Heart left ventricle (tissue), 13 donors: Measurements from ENCODE around the gene MT1H.

Source experiments
- CTCF ChIP-seq, 12 donors: fragments of 200-600 bp; sonication (generic) in 4 of 12; IDR thresholded peaks; one replicate each; pipeline versions ENCODE4 v1.5.0 to v1.8.0; 2018 to 2022; ENCODE audit warnings: antibody characterized with exemption in 12 of 12, mild to moderate bottlenecking in 5 of 12
- POLR2A ChIP-seq, 2 donors: fragments of 450-650 bp; IDR thresholded peaks; one replicate each; pipeline ENCODE4 v1.6.1; 2017; ENCODE audit warnings: antibody characterized with exemption in 2 of 2, mild to moderate bottlenecking in 2 of 2, moderate library complexity in 2 of 2
- donor health status: ischemic (EF 13 %, LVEDD 7.1; RV severe dilation, severe dysfunction).
- donor health status: DM: no; HTN: yes; CAD: no.
- donor health status: DM: no; HTN: no; CAD: no.
- donor health status: ischemic (EF 25% LVEDD 6.9; RV normal size, moderate dysfunction).
- donor health status: ischemic (EF 25% LVEDD 5.7; RV mildly dilated, moderate dysfunction).
- donor health status: ischemic (EF 35%, LVEDD 5.7; RV mildly dilated, moderate dysfunction).
- donor health status: nonischemic (EF 11% LVEDD 7.7; RV severe dilation, severe dysfunction).
- donor health status: DM: yes; HTN: yes; CAD: no.
- donor health status: PGD.
- donor health status: ischemic (EF 29% LVEDD 5.4; RV normal size, mild dysfunction).
- donor health status: nonischemic (EF 23%, LVEDD 6.1; RV moderate dilation, normal function).

- TF ChIP-seq CTCF (IDR thresholded peaks at IDR 0.05), result no peak
- TF ChIP-seq POLR2A (IDR thresholded peaks at IDR 0.05), result no peak
Measured at GRCh38 chr16:56643833-56644232, 25.8 kb upstream of the MT1H start.
